RWPE2 (cell line): Measurements from ENCODE around the gene SKI.

Experiments
- ATAC-seq: fragments of 200-7000 bp; cut with Tn5 transposase; 3 replicates; pipeline ENCODE4 v1.9.1; 2021; ENCODE audit warnings: low read depth
- DNase-seq: peaks from one replicate; pipeline ENCODE4 v3.0.0-alpha.2; 2020; ENCODE audit warnings: low spot score
- H3K27ac ChIP-seq: fragments of 450-650 bp; 2 replicates; pipeline ENCODE4 v1.5.1; 2017; ENCODE audit warnings: mild to moderate bottlenecking; ENCODE audit not compliant: poor library complexity, severe bottlenecking
- H3K27me3 ChIP-seq: fragments of 250-450 bp; sonication (Bioruptor Pico); 2 replicates; pipeline ENCODE4 v1.5.1; 2021; ENCODE audit warnings: mild to moderate bottlenecking, moderate library complexity; ENCODE audit not compliant: insufficient read depth, poor library complexity, severe bottlenecking
- H3K36me3 ChIP-seq: fragments of 250-450 bp; sonication (Bioruptor Pico); 2 replicates; pipeline ENCODE4 v1.5.1; 2020; ENCODE audit warnings: low read depth, mild to moderate bottlenecking, moderate library complexity
- H3K4me1 ChIP-seq: fragments of 250-450 bp; sonication (Bioruptor Pico); 2 replicates; pipeline ENCODE4 v1.5.1; 2021; ENCODE audit warnings: mild to moderate bottlenecking, moderate library complexity; ENCODE audit not compliant: insufficient read depth, poor library complexity, severe bottlenecking
- H3K4me3 ChIP-seq: fragments of 250-450 bp; sonication (Bioruptor Pico); 2 replicates; pipeline ENCODE4 v1.5.1; 2021; ENCODE audit warnings: mild to moderate bottlenecking, moderate library complexity; ENCODE audit not compliant: severe bottlenecking
- H3K9me3 ChIP-seq: fragments of 250-450 bp; sonication (Bioruptor Pico); 2 replicates; pipeline ENCODE4 v1.5.1; 2021; ENCODE audit warnings: mild to moderate bottlenecking, moderate library complexity; ENCODE audit not compliant: severe bottlenecking
- TF ChIP-seq, protein P1 (sequence below): fragments of 450-650 bp; IDR thresholded peaks from one replicate; pipeline ENCODE4 v1.5.1; 2017; ENCODE audit warnings: mild to moderate bottlenecking, moderate library complexity; ENCODE audit not compliant: poor library complexity, severe bottlenecking

The SKI gene

DNA sequence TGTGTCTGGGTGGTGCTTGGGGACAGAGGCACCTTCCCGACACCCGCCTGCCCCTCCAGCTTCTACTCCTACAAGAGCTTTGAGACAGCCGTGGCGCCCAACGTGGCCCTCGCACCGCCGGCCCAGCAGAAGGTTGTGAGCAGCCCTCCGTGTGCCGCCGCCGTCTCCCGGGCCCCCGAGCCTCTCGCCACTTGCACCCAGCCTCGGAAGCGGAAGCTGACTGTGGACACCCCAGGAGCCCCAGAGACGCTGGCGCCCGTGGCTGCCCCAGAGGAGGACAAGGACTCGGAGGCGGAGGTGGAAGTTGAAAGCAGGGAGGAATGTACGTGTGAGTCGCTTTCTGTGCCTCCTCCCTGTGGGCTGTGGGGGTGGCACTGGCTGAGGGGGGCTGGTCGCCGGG, 75.7 kb downstream of the SKI start:
- no peak for ATAC-seq

GRCh38 chr1:2304282-2304681, 76.2 kb downstream of the SKI start:
- DNase-seq: no peak
- Histone ChIP-seq H3K4me1 (no peaks in the 10 kb centered on the region), H3K27me3 (no peaks in the 10 kb centered on the region), H3K4me3 (no peak overlapping the region), H3K36me3 (peaks cover 47% of the 10 kb centered on the region), H3K9me3 (no peaks in the 10 kb centered on the region), H3K27ac (no peak overlapping the region)
- no peak for ATAC-seq
- TF ChIP-seq, protein P1, sequence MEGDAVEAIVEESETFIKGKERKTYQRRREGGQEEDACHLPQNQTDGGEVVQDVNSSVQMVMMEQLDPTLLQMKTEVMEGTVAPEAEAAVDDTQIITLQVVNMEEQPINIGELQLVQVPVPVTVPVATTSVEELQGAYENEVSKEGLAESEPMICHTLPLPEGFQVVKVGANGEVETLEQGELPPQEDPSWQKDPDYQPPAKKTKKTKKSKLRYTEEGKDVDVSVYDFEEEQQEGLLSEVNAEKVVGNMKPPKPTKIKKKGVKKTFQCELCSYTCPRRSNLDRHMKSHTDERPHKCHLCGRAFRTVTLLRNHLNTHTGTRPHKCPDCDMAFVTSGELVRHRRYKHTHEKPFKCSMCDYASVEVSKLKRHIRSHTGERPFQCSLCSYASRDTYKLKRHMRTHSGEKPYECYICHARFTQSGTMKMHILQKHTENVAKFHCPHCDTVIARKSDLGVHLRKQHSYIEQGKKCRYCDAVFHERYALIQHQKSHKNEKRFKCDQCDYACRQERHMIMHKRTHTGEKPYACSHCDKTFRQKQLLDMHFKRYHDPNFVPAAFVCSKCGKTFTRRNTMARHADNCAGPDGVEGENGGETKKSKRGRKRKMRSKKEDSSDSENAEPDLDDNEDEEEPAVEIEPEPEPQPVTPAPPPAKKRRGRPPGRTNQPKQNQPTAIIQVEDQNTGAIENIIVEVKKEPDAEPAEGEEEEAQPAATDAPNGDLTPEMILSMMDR: no peak

More for the DNA sequence above, 75.7 kb downstream of the SKI start:
- H3K4me1 ChIP-seq: no peaks in the 10 kb centered on the region
- H3K27ac ChIP-seq: no peak overlapping the region
- TF ChIP-seq, protein P1: no peak
- H3K27me3 ChIP-seq: no peaks in the 10 kb centered on the region
- no peaks in the 10 kb centered on the region for H3K9me3 ChIP-seq
- H3K4me3 ChIP-seq: no peak overlapping the region
- no peak for DNase-seq
- H3K36me3 ChIP-seq: peaks cover 44% of the 10 kb centered on the region

- Histone ChIP-seq H3K27ac (no peak overlapping the region), H3K27me3 (no peaks in the 10 kb centered on the region), H3K9me3 (no peaks in the 10 kb centered on the region), H3K4me3 (no peak overlapping the region), H3K36me3 (peaks cover 47% of the 10 kb centered on the region), H3K4me1 (no peaks in the 10 kb centered on the region)
- no peak for DNase-seq
- ATAC-seq: no peak
- TF ChIP-seq, protein P1: no peak
Measured at GRCh38 chr1:2304921-2305681, 77.0 kb downstream of the SKI start.

DNA sequence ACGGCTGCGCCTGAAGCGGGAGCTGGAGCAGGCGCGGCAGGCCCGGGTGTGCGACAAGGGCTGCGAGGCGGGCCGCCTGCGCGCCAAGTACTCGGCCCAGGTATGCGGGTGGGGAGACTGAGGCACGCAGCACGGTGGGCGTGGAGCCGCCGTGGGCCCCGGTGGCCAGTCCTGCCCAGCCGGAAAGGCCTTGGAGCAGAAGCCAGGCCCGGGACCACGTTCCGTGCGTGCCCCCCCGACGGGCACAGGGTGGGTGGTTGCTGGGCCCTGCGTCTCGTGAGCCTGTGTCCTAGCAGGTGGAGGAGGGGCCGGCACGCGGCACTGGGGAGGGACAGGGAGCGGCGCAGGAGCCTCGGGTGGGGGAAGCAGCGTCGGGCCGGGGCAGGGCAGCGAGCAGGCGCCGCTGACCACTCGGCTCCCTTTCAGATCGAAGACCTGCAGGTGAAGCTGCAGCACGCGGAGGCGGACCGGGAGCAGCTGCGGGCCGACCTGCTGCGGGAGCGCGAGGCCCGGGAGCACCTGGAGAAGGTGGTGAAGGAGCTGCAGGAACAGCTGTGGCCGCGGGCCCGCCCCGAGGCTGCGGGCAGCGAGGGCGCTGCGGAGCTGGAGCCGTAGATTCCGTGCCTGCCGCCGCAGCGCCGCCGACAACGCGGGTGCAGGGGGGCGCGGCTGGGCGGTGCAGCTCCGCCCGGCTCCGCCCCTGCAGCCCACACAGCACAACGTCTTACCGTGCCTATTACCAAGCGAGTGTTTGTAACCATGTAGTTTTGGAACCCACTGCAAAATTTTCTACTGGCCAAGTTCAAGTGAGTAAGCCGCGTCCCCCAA, 78.2 kb downstream of the SKI start:
- H3K4me1 ChIP-seq: no peaks in the 10 kb centered on the region
- TF ChIP-seq, protein P1: no peak
- no peak overlapping the region for H3K4me3 ChIP-seq
- ATAC-seq (no peak), DNase-seq (no peak)
- H3K9me3 ChIP-seq: no peaks in the 10 kb centered on the region
- peaks cover 47% of the 10 kb centered on the region for H3K36me3 ChIP-seq
- H3K27ac ChIP-seq: no peak overlapping the region
- H3K27me3 ChIP-seq: no peaks in the 10 kb centered on the region
